B cell (primary cell): ENCODE data around the gene SPOP. TPM values are rescaled to one million over a fixed set of nuclear protein-coding genes. Genes with fewer than 3 reads are reported as not detected.

Experiments
- ATAC-seq: fragments of 200-7000 bp; cut with Tn5 transposase; one replicate; pipeline ENCODE4 v1.10.0; 2021; ENCODE audit warnings: low read depth, mild to moderate bottlenecking, moderate number of reproducible peaks, moderate library complexity
- CTCF ChIA-PET: fragments of 350-600 bp; sonication (Branson Sonifier 250); formaldehyde crosslinking; loops from one replicate; lab custom pipeline; 2021; ENCODE audit warnings: antibody characterized with exemption, inconsistent platforms; lab: Charles Lee
- POLR2A ChIA-PET: fragments of 350-600 bp; sonication (Branson Sonifier 250); formaldehyde crosslinking; loops from one replicate; lab custom pipeline; 2021; ENCODE audit warnings: antibody characterized with exemption; lab: Charles Lee
- DNase-seq: peaks from one replicate; pipeline ENCODE4 v3.0.0; 2013
- H2AFZ ChIP-seq: 2 replicates; pipeline ENCODE4 v1.6.1; 2012; ENCODE audit warnings: mild to moderate bottlenecking, low read depth, low read length; ENCODE audit not compliant: insufficient read depth, poor library complexity, severe bottlenecking
- H3K27ac ChIP-seq, 2 donors: 1 replicate in 1 of 2; 2 replicates in 1 of 2; pipeline ENCODE4 v1.5.1; 2012 to 2013; ENCODE audit warnings: low read length in 2 of 2, mild to moderate bottlenecking in 2 of 2, moderate library complexity in 1 of 2
- H3K27me3 ChIP-seq, 4 experiments: fragments of 200-600 bp in 1 of 4; sonication (generic) in 1 of 4; replicated peaks in 1 of 4; 1 replicate in 2 of 4; 2 replicates in 2 of 4; pipeline versions ENCODE4 v1.6.1 to v1.7.0; 2013 to 2016; ENCODE audit warnings: low read length in 3 of 4, mild to moderate bottlenecking in 2 of 4, mixed read lengths in 1 of 4, moderate library complexity in 1 of 4; ENCODE audit not compliant: insufficient read depth in 4 of 4, control insufficient read depth in 3 of 4; ENCODE audit errors: control extremely low read depth in 1 of 4
- H3K36me3 ChIP-seq, 2 experiments: replicated peaks in 1 of 2; 1 replicate in 1 of 2; 2 replicates in 1 of 2; pipeline versions ENCODE4 v1.6.1 to v1.7.1; 2013; ENCODE audit warnings: low read length in 1 of 2; ENCODE audit not compliant: insufficient read depth in 2 of 2, control insufficient read depth in 1 of 2; ENCODE audit errors: control extremely low read depth in 1 of 2, extremely low read depth in 1 of 2
- H3K4me1 ChIP-seq, 2 donors: fragments of 200-600 bp in 1 of 2; sonication (generic) in 1 of 2; 1 replicate in 1 of 2; 2 replicates in 1 of 2; pipeline versions ENCODE4 v1.5.1 to v1.6.1; 2013 to 2017; ENCODE audit warnings: low read length in 2 of 2; ENCODE audit not compliant: control insufficient read depth in 2 of 2, insufficient read depth in 2 of 2
- H3K4me2 ChIP-seq: replicated peaks from 2 replicates; pipeline ENCODE3; 2012; ENCODE audit warnings: mild to moderate bottlenecking, low read depth, low read length; ENCODE audit not compliant: poor library complexity, severe bottlenecking
- H3K4me3 ChIP-seq, 5 experiments: fragments of 200-600 bp in 1 of 5; sonication (generic) in 1 of 5; 1 replicate in 3 of 5; 2 replicates in 2 of 5; pipeline versions ENCODE4 v1.5.1 to v1.7.0; 2011 to 2016; ENCODE audit warnings: low read length in 4 of 5, mild to moderate bottlenecking in 4 of 5, low read depth in 2 of 5, control low read depth in 1 of 5, moderate library complexity in 1 of 5; ENCODE audit not compliant: insufficient read depth in 1 of 5; ENCODE audit errors: control extremely low read depth in 1 of 5, extremely low read depth in 1 of 5
- H3K79me2 ChIP-seq: fragments of 200-600 bp; sonication (generic); one replicate; pipeline ENCODE4 v1.6.0; 2016; ENCODE audit warnings: low read length; ENCODE audit not compliant: control insufficient read depth, insufficient read depth
- H3K9ac ChIP-seq: fragments of 200-600 bp; sonication (generic); 2 replicates; pipeline ENCODE4 v1.6.1; 2017; ENCODE audit warnings: mild to moderate bottlenecking, low read length, moderate library complexity
- H3K9me3 ChIP-seq, 3 donors: one replicate each; pipeline versions ENCODE4 v1.6.1 to v1.7.1; 2013; ENCODE audit warnings: low read length in 2 of 3; ENCODE audit not compliant: control insufficient read depth in 2 of 3, insufficient read depth in 1 of 3; ENCODE audit errors: control extremely low read depth in 1 of 3
- H4K20me1 ChIP-seq: 2 replicates; pipeline ENCODE4 v1.6.0; 2012; ENCODE audit warnings: mild to moderate bottlenecking, low read length; ENCODE audit not compliant: insufficient read depth, control insufficient read depth, poor library complexity, severe bottlenecking
- H3K27ac Mint-ChIP-seq: one replicate; pipeline ENCODE4 v1.8.0; 2021; ENCODE audit warnings: mixed read lengths
- H3K27me3 Mint-ChIP-seq: one replicate; pipeline ENCODE4 v1.8.0; 2021; ENCODE audit warnings: mixed read lengths
- H3K4me1 Mint-ChIP-seq: one replicate; pipeline ENCODE4 v1.8.0; 2021; ENCODE audit warnings: mixed read lengths
- H3K4me3 Mint-ChIP-seq: one replicate; pipeline ENCODE4 v1.8.0; 2021; ENCODE audit warnings: mixed read lengths
- H3K9me3 Mint-ChIP-seq: one replicate; pipeline ENCODE4 v1.8.0; 2022; ENCODE audit warnings: mixed read lengths; ENCODE audit not compliant: insufficient read depth
- CTCF ChIP-seq: fragments of 200-600 bp; IDR thresholded peaks from one replicate; pipeline ENCODE4 v1.8.0; 2022; ENCODE audit warnings: antibody characterized with exemption, mild to moderate bottlenecking
- EZH2 ChIP-seq: IDR thresholded peaks from 2 replicates; pipeline ENCODE4 v1.6.1; 2012; ENCODE audit warnings: borderline replicate concordance, low read depth, mild to moderate bottlenecking, moderate library complexity, low read length; ENCODE audit not compliant: insufficient read depth, poor library complexity, severe bottlenecking
- WGBS: methylation state at CpG from one replicate; pipeline ENCODE4 v1.1.5; 2013; ENCODE audit warnings: missing lambda C conversion rate; ENCODE audit not compliant: insufficient coverage; 5-methylcytosine and 5-hydroxymethylcytosine counted together
- intact Hi-C: fragments of 100-400 bp; cut with micrococcal nuclease; formaldehyde crosslinking; loops from one replicate; pipeline ENCODE4 v1.10.0; 2022
- polyA plus RNA-seq: library from polyadenylated mRNA; depleted of rRNA; stranded (reverse); fragments of >200 nt; gene quantifications from 2 replicates; pipeline ENCODE4 v1.2.3, GENCODE V29; 2012
- total RNA-seq, 2 donors: library from RNA; stranded (reverse); fragments of 120-200 nt in 1 of 2; gene quantifications; 1 replicate in 1 of 2; 2 replicates in 1 of 2; pipeline versions ENCODE4 v1.2.3 to v1.2.4, GENCODE V29; 2013 to 2022

Gene SPOP
- total and polyA plus RNA-seq, 2 donors (not counting 1 experiment from before 2014, with no cell fraction given): 27.0 to 72.1 TPM

GRCh38 chr17:49707608-49708514, 30.0 kb upstream of the SPOP start, which contains the start of gene SLC35B1:
Gene SLC35B1, minus strand, starts transcription at chr17:49707964. Its CDS starts 131 bp downstream, at chr17:49707833.
- 1% methylated on average over 52 of the region's 53 CpGs for WGBS
- Histone ChIP-seq H3K9me3 (no peaks in the 10 kb centered on the region), H3K27me3 (no peaks in the 10 kb centered on the region), H2AFZ (peak within 1 kb of the TSS; percentile 95), H3K9ac (peak within 1 kb of the TSS; percentile 96), H3K79me2 (peaks cover 22% of the 10 kb centered on the region), H3K36me3 (peaks cover 0 to 56% of the 10 kb centered on the region in 2 experiments), H3K4me2 (peak within 1 kb of the TSS; percentile 84), H3K4me1 (peaks cover 19 to 25% of the 10 kb centered on the region in 2 donors), H4K20me1 (peaks cover 7% of the 10 kb centered on the region), H3K27ac (peak within 1 kb of the TSS; percentile 68 to 93), H3K4me3 (peak within 1 kb of the TSS; percentile 61 to 94 (median 84))
- POLR2A ChIA-PET: interaction anchor here (0.6 to 3.2 kb wide), 14 partner anchors 12 to 140 kb away, joined by 3 to 23 read pairs (median 5); partner anchors contain the start of genes FAM117A, KAT7 and SPOP
- DNase-seq (peak; percentile 99), ATAC-seq (peak; percentile 98)
- CTCF ChIA-PET: interaction anchor here (0.7 to 24.9 kb wide), 23 partner anchors 10 to 393 kb away, joined by 3 to 485 read pairs (median 5); partner anchors contain the start of genes FAM117A, KAT7 and NXPH3
- Mint-ChIP-seq H3K4me1 (peaks cover 31% of the 10 kb centered on the region), H3K4me3 (peak within 1 kb of the TSS; percentile 88), H3K27ac (peak within 1 kb of the TSS; percentile 93), H3K9me3 (no peaks in the 10 kb centered on the region), H3K27me3 (no peaks in the 10 kb centered on the region)
- intact Hi-C loops: loop anchor here (1.0 to 10.0 kb wide), 8 partner anchors 30 to 387 kb away; partner anchors contain the start of genes FAM117A, KAT7, NGFR and PDK2
- TF ChIP-seq EZH2: no peak
- peak; percentile 81 for TF ChIP-seq CTCF
